Lower leg skin (tissue), 4 donors: ENCODE measurements around the gene IDH2. TPM values are rescaled to one million over a fixed set of nuclear protein-coding genes. Genes with fewer than 3 reads are reported as not detected.
A peak's percentile ranks its signal among the peaks of the same experiment; 100 is the strongest.
"Not testable (repeated sequence)": the region's sequence is repeated elsewhere in the genome, so short reads cannot be mapped to it uniquely, and the experiment has no call there.

Experiments used
- DNase-seq, 2 donors: peaks; one replicate each; pipeline ENCODE4 v3.0.0-alpha.2; 2019; ENCODE audit warnings: low spot score in 2 of 2
- H3K4me3 ChIP-seq: fragments of 200-600 bp; sonication (generic); 2 replicates; pipeline ENCODE4 v1.5.1; 2017; ENCODE audit warnings: mild to moderate bottlenecking, low read depth; ENCODE audit not compliant: poor library complexity, severe bottlenecking
- POLR2A ChIP-seq, 2 donors: fragments of 450-650 bp; IDR thresholded peaks; one replicate each; pipeline ENCODE4 v1.6.1; 2016 to 2017; ENCODE audit warnings: antibody characterized with exemption in 2 of 2, mild to moderate bottlenecking in 1 of 2, moderate library complexity in 1 of 2
- WGBS, 2 donors: methylation state at CpG; one replicate each; pipeline ENCODE4 v1.1.5; 2018; 5-methylcytosine and 5-hydroxymethylcytosine counted together
- intact Hi-C: fragments of 100-400 bp; cut with DNase I; formaldehyde crosslinking; loops from one replicate; pipeline ENCODE4 v1.15.0; 2023; ENCODE audit warnings: low total_unique reads
- total RNA-seq, 4 donors: library from RNA; depleted of rRNA; stranded (reverse); fragments of >200 nt; gene quantifications; one replicate each; pipeline ENCODE4 v1.1.0, GENCODE V29; 2016
- TF ChIP-seq, protein P1 (sequence below), 3 donors: fragments of 450-650 bp; IDR thresholded peaks; one replicate each; pipeline ENCODE4 v1.5.1; 2016; ENCODE audit warnings: antibody characterized with exemption in 3 of 3, mild to moderate bottlenecking in 3 of 3, moderate library complexity in 2 of 3

The IDH2 gene
- total RNA-seq, 4 donors from 2014 or later, result 49.2 to 136 (median 86.3) TPM

DNA sequence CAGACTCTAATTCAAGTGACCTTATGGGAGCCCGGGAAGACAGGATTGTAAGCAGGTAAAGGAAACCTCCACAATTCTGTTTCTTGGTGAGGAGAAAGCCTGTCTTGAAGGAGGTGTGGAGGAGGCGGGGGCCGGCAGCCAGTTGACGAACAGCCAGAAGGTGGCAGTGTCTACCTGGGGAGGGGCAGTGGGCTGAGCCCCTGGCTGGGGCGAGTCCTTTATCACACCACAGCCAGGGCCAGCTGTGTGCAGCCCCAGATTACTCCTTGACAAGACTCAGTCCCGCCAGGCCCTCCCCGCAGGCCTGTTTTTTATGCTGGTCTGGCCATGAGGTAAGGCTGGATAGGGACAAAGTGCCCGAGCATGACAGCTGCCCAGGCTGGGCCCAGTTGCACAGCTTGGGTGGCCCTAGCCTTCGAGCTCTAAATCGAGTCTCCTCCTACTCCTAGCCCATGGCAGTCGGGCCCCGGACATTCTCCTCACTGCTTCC, 40.9 kb upstream of the IDH2 start:
- DNase-seq, result no peak

DNA sequence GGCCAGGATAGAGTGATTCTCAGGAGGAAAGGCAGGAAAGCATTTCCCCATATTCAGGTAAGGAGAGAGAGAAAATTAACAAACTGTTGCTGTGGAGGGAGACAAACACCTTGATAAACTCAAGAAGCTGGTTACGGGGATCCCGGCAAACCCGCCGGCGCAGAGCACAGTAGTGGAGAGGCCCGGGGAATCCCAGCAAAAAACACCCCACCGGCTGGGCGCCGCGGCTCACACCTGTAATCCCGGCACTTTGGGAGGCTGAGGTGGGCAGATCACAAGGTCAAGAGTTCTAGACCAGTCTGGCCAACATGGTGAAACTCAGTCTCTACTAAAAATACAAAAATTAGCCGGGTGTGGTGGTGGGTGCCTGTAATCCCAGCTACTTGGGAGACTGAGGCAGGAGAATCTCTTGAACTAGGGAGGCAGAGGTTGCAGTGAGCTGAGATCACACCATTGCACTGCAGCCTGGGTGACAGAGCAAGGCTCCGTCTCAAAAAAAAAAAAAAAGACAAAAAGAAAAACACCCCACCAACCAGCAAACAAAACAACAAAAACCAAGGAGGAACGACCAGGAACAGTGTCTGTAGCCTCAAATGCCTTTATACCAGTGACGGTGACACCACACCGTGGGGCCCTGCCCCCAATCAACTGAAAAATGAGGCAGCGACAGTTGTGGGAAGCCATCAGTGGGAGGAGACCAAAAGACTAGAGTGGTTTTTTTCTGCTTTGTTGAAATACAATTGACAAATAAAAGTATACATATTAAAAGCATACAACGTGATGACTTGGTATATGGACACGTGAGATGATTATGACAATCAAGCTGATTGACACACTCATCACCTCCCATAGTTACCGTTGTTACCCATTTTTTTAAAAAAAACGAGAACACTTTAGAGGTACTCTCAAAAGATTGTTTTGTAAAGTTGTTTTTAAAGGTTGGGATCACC, 40.2 kb upstream of the IDH2 start:
- intact Hi-C loops, result no loop called here
- no peak for TF ChIP-seq POLR2A (IDR thresholded peaks at IDR 0.05)
- TF ChIP-seq, protein P1, sequence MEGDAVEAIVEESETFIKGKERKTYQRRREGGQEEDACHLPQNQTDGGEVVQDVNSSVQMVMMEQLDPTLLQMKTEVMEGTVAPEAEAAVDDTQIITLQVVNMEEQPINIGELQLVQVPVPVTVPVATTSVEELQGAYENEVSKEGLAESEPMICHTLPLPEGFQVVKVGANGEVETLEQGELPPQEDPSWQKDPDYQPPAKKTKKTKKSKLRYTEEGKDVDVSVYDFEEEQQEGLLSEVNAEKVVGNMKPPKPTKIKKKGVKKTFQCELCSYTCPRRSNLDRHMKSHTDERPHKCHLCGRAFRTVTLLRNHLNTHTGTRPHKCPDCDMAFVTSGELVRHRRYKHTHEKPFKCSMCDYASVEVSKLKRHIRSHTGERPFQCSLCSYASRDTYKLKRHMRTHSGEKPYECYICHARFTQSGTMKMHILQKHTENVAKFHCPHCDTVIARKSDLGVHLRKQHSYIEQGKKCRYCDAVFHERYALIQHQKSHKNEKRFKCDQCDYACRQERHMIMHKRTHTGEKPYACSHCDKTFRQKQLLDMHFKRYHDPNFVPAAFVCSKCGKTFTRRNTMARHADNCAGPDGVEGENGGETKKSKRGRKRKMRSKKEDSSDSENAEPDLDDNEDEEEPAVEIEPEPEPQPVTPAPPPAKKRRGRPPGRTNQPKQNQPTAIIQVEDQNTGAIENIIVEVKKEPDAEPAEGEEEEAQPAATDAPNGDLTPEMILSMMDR (IDR thresholded peaks at IDR 0.05), result no peak
- WGBS, 2 donors, result 74 to 80% methylated on average over 21 of the region's 21 CpGs
- H3K4me3 ChIP-seq, result no peak overlapping the region
- no peak for DNase-seq

More for the DNA sequence above, 40.9 kb upstream of the IDH2 start:
- WGBS, 2 donors, result 31 to 32% methylated on average over 12 of the region's 12 CpGs
- H3K4me3 ChIP-seq, result no peak overlapping the region
- no peak for TF ChIP-seq POLR2A (IDR thresholded peaks at IDR 0.05)
- TF ChIP-seq, protein P1 (IDR thresholded peaks at IDR 0.05), result peak in 1 of 3 donors; percentile 31
- intact Hi-C loops, result no loop called here

DNA sequence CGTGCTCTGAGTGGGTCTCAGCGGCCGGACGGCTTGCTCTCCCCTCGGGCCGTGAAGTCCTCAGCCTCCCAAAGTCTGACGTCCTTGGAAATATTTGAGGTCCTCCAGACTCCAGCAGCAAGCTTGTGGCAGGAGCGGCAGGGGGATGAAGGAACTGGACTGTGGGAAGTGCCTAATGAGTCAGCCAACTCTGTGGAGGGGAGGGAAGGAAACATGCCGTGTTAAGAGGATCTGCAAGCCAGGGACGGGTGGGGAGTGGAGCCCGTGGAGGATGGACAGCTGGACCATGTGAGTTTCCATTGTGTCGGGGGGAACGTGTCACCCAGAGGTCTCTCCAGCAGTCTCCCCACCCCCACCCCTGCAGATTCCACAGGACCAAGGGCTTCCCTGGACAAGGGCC, 39.4 kb upstream of the IDH2 start:
- no peak overlapping the region for H3K4me3 ChIP-seq
- WGBS, 2 donors, result 78 to 86% methylated on average over 13 of the region's 13 CpGs
- no peak for DNase-seq
- TF ChIP-seq POLR2A (IDR thresholded peaks at IDR 0.05), result no peak
- TF ChIP-seq, protein P1 (IDR thresholded peaks at IDR 0.05), result no peak
- intact Hi-C loops, result no loop called here

DNA sequence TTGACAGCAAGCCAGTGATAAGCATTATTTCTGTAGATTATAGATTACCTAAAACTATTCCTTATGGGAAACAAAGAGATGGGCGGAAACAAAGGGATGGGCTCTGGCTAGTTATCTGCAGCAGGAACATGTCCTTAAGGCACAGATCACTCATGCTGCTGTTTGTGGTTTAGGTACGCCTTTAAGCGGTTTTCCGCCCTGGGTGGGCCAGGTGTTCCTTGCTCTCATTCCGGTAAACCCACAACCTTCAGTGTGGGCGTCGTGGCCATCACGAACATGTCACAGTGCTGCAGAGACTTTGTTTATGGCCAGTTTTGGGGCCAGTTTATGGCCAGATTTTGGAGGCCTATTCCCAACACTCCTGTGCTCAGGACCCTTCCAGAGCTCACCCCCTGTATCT, 37.3 kb upstream of the IDH2 start:
- DNase-seq, intact Hi-C loops, H3K4me3 ChIP-seq: not testable (repeated sequence)
- WGBS, 2 donors, result 73 to 81% methylated on average over 8 of the region's 8 CpGs

DNA sequence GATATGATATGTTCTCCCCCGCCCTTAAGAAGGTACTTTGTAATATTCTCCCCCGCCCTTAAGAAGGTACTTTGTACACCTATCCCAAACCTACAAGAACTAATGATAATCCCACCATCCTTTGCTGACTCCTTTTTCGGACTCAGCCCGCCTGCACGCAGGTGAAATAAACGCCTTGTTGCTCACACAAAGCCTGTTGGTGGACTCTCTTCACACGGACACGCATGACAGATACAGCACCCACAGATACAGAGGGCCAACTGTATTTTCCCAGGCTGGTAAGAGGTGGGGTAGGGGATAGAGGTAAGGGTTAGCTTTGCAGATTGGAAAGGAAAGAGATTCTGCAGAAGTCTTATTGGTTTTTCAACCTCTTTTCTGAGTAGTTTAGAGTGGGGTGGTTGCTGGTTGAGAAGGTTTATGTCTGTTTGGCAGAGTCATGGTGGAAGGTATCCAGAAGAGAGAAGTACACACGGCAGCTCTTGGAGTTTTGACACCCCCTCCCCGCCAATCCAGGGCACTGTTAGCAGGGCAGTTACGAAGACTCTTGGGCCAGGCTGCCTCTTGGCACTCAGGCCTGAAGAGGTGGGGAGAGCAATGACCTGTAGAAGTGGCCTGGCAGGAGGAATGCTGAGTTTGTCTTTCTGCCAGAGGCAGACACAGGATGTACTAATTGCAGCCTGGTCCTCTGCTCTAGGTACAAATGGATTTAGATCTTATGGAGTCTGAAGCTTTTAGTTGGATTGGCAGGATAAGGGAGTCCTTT, 36.0 kb upstream of the IDH2 start:
- 87 to 92% methylated on average over 11 of the region's 11 CpGs for WGBS, 2 donors
- TF ChIP-seq POLR2A (IDR thresholded peaks at IDR 0.05), result no peak
- TF ChIP-seq, protein P1 (IDR thresholded peaks at IDR 0.05), result no peak
- no peak for DNase-seq
- intact Hi-C loops, result no loop called here
- no peak overlapping the region for H3K4me3 ChIP-seq

DNA sequence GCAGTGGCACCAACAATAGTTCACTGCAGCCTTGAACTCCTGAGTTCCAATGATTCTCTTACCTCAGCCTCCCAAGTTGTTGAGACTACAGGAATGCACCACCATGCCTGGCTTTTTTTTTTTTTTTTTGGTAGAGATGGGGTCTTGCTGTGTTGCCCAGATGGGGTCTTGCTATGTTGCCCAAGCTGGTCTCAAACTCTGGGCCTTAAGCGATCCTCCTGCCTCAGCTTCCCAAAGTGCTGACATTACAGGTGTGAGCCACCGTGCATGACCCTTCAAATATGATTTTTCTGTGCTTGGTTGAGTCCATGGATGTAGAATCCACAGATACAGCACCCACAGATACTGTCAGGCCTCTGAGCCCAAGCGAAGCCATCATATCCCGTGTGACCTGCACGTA, 30.2 kb upstream of the IDH2 start:
- TF ChIP-seq, protein P1 (IDR thresholded peaks at IDR 0.05), result no peak
- no peak for TF ChIP-seq POLR2A (IDR thresholded peaks at IDR 0.05)
- no peak overlapping the region for H3K4me3 ChIP-seq
- WGBS, 2 donors, result 88 to 92% methylated on average over 5 of the region's 5 CpGs
- intact Hi-C loops, result no loop called here
- no peak for DNase-seq
